NK-92 treated with Interleukin-12 subunit alpha and Interleukin-12 subunit beta, amount 100 ng/mL, for 24 hours (cell line): Measurements from ENCODE around the gene DRD1.
A peak's percentile ranks its signal among the peaks of the same experiment; 100 is the strongest.

Experiments
- DNase-seq: peaks from one replicate; lab custom pipeline; 2025; lab: John Stamatoyannopoulos, UW

Gene DRD1

GRCh38 chr5:175444060-175444904 is at the start of gene DRD1:
TSS of gene DRD1 (minus strand) at chr5:175444182. CDS start at chr5:175443099, 1,083 bp downstream.
- no peak for DNase-seq

- DNase-seq = no peak
Measured at GRCh38 chr5:175493726-175494125, 49.7 kb upstream of the DRD1 start.

GRCh38 chr5:175493260-175493659 is 49.3 kb upstream of the DRD1 start:
- DNase-seq = no peak

- DNase-seq = no peak
Measured at GRCh38 chr5:175491223-175491622, 47.2 kb upstream of the DRD1 start.

- no peak for DNase-seq
Measured at GRCh38 chr5:175489693-175490443, 45.9 kb upstream of the DRD1 start.

GRCh38 chr5:175487514-175488222 is 43.7 kb upstream of the DRD1 start:
- DNase-seq = no peak

- no peak for DNase-seq
Measured at GRCh38 chr5:175485631-175486030, 41.6 kb upstream of the DRD1 start.

GRCh38 chr5:175484829-175485228 is 40.8 kb upstream of the DRD1 start:
- DNase-seq = no peak

- DNase-seq = no peak
Measured at GRCh38 chr5:175484322-175484721, 40.3 kb upstream of the DRD1 start.

GRCh38 chr5:175483337-175483736 is 39.4 kb upstream of the DRD1 start:
- DNase-seq = no peak

- no peak for DNase-seq
Measured at GRCh38 chr5:175479125-175479881, 35.3 kb upstream of the DRD1 start.

- DNase-seq = peak; percentile 69
Measured at GRCh38 chr5:175478384-175479124, 34.6 kb upstream of the DRD1 start, which contains the start of gene SFXN1. TSS of gene SFXN1 (plus strand) at chr5:175478560. CDS start at chr5:175492104, 13,544 bp downstream.

- DNase-seq = no peak
Measured at GRCh38 chr5:175478008-175478383, 34.0 kb upstream of the DRD1 start.

GRCh38 chr5:175477440-175477839 is 33.5 kb upstream of the DRD1 start:
- DNase-seq = no peak

- DNase-seq = no peak
Measured at GRCh38 chr5:175475248-175475647, 31.3 kb upstream of the DRD1 start.

- no peak for DNase-seq
Measured at GRCh38 chr5:175472378-175472777, 28.4 kb upstream of the DRD1 start.

- no peak for DNase-seq
Measured at GRCh38 chr5:175471628-175472027, 27.6 kb upstream of the DRD1 start.

GRCh38 chr5:175471196-175471595 is 27.2 kb upstream of the DRD1 start:
- DNase-seq = no peak

GRCh38 chr5:175470781-175471180 is 26.8 kb upstream of the DRD1 start:
- no peak for DNase-seq

GRCh38 chr5:175469916-175470315 is 25.9 kb upstream of the DRD1 start:
- DNase-seq = no peak

- DNase-seq = no peak
Measured at GRCh38 chr5:175468892-175469291, 24.9 kb upstream of the DRD1 start.
